Mesenteric fat pad (tissue), 1 donor: ENCODE results near the gene SRRM3. TPM values are rescaled to one million over a fixed set of nuclear protein-coding genes. Genes with fewer than 3 reads are reported as not detected.
"Not testable (repeated sequence)": the region's sequence is repeated elsewhere in the genome, so short reads cannot be mapped to it uniquely, and the experiment has no call there.

Experiments used
- DNase-seq: peaks from one replicate; pipeline ENCODE4 v3.0.0-alpha.2; 2020; ENCODE audit warnings: low spot score
- total RNA-seq: library from RNA; stranded (reverse); fragmentation: NEBNext Ultra II Directional; extraction: Animal tissue kit (Norgen Biotek cat#: 25700); gene quantifications from one replicate; pipeline ENCODE4 v1.2.1, GENCODE V29; 2021
- donor health status: DM: yes; HTN: yes; CAD: no.

Gene SRRM3
- total RNA-seq, 1 donor from 2014 or later, result 4.8 TPM

- no peak for DNase-seq
These were observed 58.5 kb downstream of the SRRM3 start for GRCh38 chr7:76260171-76260703.

- DNase-seq, result no peak
These were observed 59.6 kb downstream of the SRRM3 start for GRCh38 chr7:76261329-76261728.

GRCh38 chr7:76261931-76262330 lies 60.2 kb downstream of the SRRM3 start:
- no peak for DNase-seq

GRCh38 chr7:76262683-76263402 lies 61.1 kb downstream of the SRRM3 start:
- DNase-seq, result no peak

GRCh38 chr7:76265299-76265698 lies 63.6 kb downstream of the SRRM3 start:
- no peak for DNase-seq

GRCh38 chr7:76267107-76267893 lies 65.6 kb downstream of the SRRM3 start:
- no peak for DNase-seq

- no peak for DNase-seq
These were observed 66.1 kb downstream of the SRRM3 start for GRCh38 chr7:76267894-76268183.

- no peak for DNase-seq
These were observed 66.7 kb downstream of the SRRM3 start for GRCh38 chr7:76268376-76268775.

- no peak for DNase-seq
These were observed 68.2 kb downstream of the SRRM3 start for GRCh38 chr7:76269895-76270294.

- not testable (repeated sequence) for DNase-seq
These were observed 69.7 kb downstream of the SRRM3 start for GRCh38 chr7:76271384-76271783.

- no peak for DNase-seq
These were observed 70.4 kb downstream of the SRRM3 start for GRCh38 chr7:76272142-76272541.

GRCh38 chr7:76272851-76273497 lies 71.3 kb downstream of the SRRM3 start:
- DNase-seq, result no peak

- no peak for DNase-seq
These were observed 71.8 kb downstream of the SRRM3 start for GRCh38 chr7:76273503-76273902.

GRCh38 chr7:76278540-76278939 lies 76.8 kb downstream of the SRRM3 start:
- DNase-seq, result no peak

GRCh38 chr7:76280408-76280807 lies 78.7 kb downstream of the SRRM3 start:
- no peak for DNase-seq

GRCh38 chr7:76281006-76281705 lies 79.5 kb downstream of the SRRM3 start:
- no peak for DNase-seq

- DNase-seq, result no peak
These were observed 80.1 kb downstream of the SRRM3 start for GRCh38 chr7:76281706-76282343.

- DNase-seq, result no peak
These were observed 80.9 kb downstream of the SRRM3 start for GRCh38 chr7:76282344-76283253.

GRCh38 chr7:76283254-76284159 lies 81.8 kb downstream of the SRRM3 start:
- DNase-seq, result no peak
